Medulla oblongata (tissue), 1 donor: ENCODE measurements around the gene YEATS4.
"Not testable (repeated sequence)": the region's sequence is repeated elsewhere in the genome, so short reads cannot be mapped to it uniquely, and the experiment has no call there.

Experiments
- DNase-seq: peaks from one replicate; pipeline ENCODE4 v3.0.0-alpha.2; 2015; ENCODE audit errors: extremely low spot score

Gene YEATS4

DNA sequence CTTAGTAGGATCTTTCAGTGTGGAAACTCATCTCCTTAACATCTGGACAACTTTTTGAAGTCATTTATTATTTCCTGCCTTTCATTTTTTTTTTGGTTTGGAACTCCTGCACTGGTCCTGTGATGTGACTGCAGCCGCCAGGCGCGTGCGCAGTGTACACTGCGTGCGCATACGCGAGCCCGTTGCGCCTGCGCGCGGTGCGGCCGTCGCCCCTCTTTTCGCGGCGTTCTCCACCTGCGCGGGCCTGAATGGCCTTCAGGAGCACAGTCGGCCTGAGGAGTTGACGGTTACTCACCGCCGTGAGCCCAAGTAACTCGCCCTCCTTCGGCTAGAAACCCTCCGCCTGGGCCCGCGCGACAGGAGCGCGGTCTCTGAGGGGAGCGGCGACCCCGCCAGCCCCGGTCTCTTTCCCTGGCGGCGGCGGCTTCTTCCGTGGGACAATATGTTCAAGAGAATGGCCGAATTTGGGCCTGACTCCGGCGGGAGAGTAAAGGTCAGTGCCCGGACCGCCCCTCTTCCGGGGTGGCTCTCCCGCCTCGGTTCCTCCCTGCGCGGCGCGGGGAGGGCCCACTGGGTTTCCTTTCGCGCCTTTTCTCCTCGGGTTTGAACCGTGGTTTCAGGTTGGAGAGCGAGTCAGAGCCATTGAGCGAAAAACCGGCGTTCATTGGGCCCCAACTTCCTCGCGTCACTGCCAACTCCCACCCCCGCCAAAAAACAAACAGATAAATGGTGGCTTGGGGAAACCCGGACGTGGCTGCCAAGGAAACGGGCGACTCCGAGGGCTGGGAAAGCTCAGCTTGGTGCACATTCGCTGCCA lies at the start of gene YEATS4:
YEATS4 (plus strand) TSS at position 213 of the 817 bp plus-strand sequence; CDS start at position 443, 230 bp downstream.
- DNase-seq = peak; percentile 88

- no peak for DNase-seq
Measured at GRCh38 chr12:69313209-69313608, 46.3 kb upstream of the YEATS4 start.

- DNase-seq = not testable (repeated sequence)
Measured at GRCh38 chr12:69316784-69317183, 42.8 kb upstream of the YEATS4 start.

DNA sequence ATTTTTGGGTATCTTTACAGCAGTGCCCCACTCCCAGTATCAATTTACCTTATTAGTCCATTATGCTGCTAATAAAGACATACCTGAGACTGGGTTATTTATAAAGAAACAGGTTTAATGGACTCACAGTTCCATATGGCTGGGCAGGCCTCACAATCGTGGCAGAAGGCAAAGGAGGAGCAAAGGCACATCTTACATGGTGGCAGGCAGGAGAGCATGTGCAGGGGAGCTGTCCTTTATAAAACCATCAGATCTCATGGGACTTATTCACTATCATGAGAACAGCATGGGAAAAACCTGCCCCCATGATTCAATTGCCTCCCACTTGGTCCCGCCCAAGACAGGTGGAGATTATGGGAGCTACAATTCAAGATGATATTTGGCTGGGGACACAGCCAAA lies 42.3 kb upstream of the YEATS4 start:
- not testable (repeated sequence) for DNase-seq

DNA sequence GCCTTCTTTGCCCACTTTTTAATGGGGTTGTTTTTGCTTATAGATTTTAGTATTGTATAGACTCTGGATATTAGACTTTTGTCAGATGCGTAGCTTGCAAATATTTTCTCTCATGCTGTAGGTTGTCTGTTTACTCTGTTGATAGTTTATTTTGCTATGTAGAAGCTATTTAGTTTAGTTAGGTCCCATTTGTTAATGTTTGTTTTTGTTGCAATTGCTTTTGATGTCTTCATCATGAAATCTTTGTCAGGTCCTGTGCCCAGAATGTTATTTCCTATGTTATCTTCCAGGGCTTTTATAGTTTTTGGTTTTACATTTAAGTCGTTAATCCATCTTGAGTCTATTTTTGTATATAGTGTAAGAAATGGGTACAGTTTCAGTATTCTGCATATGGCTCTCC lies 41.3 kb upstream of the YEATS4 start:
- DNase-seq = no peak

- DNase-seq = no peak
Measured at GRCh38 chr12:69321351-69321750, 38.2 kb upstream of the YEATS4 start.

- DNase-seq = peak; percentile 18
Measured at GRCh38 chr12:69324797-69325466, 34.6 kb upstream of the YEATS4 start.

- no peak for DNase-seq
Measured at GRCh38 chr12:69328426-69328825, 31.1 kb upstream of the YEATS4 start.

- no peak for DNase-seq
Measured at GRCh38 chr12:69329669-69330428, 29.7 kb upstream of the YEATS4 start.

- peak; percentile 9 for DNase-seq
Measured at GRCh38 chr12:69330475-69331473, 28.8 kb upstream of the YEATS4 start.

DNA sequence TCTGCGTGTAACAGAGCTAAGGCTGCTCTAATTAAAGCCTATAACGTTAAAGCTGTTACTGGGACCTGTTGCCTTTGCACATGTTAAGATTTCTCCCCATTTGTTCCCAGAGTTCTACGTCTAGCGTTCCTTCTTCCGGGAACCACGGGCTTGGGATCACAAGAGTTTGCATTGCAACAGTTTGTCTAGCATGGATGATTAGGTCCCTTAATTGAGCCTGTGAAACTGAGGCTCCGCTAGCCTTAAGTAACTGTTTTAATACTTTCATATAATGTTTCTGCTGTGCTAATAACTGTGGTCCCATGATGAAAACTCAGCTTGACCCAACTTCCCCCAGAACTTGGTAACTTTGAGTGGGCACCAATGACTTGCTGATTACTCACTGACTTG lies 28.0 kb upstream of the YEATS4 start:
- peak; percentile 6 for DNase-seq

DNA sequence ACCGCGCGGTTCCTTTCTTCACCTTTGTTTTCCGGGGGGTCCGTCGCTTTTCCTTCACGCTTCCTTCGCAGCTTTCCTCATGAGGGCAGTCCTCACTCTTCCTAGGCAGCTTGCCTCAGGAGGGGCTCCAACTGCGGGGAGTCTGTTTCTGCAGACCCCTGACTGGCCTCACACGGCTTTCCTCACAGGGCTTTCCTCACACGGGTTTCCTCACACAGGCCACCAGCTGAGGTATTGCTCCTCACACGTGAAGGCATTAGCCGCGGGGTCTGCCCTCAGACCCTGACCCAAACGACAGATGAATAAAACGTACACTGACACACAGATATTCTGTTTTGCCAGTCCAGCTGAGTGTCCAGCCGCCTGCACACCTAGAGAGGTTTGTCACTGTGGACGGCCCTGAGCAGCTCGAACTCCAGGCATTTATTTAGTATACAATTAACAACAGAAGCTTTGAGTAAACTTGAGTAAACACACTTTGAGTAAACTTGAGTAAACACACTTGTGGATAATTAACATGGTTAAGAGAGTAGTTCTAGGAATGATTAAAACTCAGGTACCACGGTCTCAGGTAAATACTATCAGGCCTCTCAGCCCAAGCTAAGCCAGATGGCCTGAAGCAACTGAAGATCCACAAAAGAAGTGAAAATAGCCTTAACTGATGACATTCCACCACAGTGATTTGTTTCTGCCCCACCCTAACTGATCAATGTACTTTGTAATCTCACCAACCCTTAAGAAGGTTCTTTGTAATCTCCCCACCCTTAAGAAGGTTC lies 27.4 kb upstream of the YEATS4 start:
- DNase-seq = no peak

DNA sequence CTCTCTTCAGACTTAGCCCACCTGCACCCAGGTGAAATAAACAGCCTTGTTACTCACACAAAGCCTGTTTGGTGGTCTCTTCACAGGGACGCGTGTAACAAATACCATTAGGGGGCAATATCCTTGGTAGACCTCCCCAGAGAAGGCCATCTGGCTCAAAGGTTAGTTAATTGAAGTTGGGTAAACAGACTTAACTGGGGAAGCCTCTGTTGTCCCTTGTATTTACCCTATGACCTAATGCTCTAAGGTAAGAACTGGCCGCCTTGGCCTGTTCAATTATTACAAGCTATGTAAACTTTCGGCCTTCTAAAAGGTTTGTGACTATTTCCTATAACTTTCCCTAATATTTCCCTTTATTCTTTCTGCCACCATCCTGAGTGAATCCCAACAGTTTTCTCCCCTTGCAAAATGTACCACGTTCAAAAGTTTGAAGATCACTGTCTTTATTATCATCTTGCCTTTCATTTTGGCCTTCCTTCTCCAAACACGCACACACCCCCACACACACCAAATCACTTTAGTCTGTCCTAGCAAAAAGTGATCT lies 26.7 kb upstream of the YEATS4 start:
- DNase-seq = no peak

DNA sequence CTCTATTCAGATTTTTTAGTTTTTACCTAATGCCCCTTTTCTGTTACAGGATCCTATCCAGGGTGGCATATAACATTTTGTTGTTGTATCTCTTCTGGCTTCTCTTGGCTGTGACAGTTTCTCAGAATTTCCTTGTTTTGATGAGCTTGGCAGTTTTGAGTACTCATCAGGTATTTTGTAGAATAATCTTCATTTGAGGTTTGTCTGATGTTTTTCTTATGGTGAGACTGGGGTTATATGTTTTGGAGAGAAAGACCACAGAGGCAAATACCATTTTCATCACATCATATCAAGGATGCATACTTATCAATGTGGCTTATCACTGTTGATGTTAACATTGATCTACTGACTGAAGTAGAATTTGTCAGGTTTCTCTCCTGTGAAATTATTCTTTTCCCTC lies 25.4 kb upstream of the YEATS4 start:
- DNase-seq = no peak

- no peak for DNase-seq
Measured at GRCh38 chr12:69337311-69338090, 22.0 kb upstream of the YEATS4 start.

DNA sequence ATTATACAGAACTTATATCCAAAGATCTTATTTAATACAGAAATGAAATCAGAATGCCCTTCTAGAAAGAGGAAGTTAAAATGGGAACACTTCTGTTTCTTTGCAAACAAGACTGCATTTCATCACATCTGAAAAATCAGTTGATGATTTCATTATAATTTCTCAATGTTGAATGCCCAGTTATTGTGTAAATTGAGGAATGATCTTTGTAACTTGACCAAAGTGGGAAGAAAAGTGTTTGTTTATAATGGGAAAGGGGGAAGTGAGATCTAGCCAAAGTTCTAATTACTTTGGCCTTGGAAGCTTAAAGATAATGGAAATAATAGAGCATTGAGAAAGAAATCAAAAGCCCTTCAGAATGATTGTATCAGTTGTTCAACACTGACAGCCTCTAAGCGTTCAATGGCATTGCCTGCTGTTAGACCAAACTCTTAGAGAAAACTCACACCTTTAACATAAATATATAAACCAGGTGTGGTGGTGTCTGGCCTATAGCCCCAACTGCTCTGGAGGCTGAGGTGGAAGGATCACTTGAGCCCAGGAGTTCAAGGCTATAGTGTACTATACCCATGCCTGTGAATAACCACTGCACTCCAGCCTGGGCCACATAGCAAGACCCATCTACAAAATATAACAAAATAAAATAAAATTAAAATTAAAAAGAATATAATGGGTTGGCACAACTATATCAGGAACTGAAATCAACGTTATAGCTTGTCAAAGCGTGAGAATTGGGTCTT lies 21.3 kb upstream of the YEATS4 start:
- no peak for DNase-seq

GRCh38 chr12:69338936-69339335 lies 20.6 kb upstream of the YEATS4 start:
- DNase-seq = no peak

DNA sequence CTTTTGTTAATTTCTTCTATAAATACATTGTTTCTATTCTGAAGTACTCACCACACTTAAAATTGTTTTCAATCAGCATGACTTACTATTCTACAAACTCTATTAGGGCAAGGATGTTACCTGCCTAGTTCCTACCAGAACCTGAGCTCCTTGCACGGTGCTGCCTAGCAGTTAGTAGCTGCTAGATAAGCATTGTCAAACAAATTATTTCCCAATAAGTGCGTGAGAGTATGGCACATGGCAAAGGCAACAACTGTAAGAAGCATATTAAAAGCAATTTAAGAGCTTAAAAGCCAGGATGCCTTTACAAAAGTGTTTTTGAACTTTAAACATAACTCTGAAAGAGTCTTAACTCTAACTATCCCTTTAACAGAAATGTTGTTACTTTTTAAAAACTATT lies 19.5 kb upstream of the YEATS4 start:
- DNase-seq = no peak

DNA sequence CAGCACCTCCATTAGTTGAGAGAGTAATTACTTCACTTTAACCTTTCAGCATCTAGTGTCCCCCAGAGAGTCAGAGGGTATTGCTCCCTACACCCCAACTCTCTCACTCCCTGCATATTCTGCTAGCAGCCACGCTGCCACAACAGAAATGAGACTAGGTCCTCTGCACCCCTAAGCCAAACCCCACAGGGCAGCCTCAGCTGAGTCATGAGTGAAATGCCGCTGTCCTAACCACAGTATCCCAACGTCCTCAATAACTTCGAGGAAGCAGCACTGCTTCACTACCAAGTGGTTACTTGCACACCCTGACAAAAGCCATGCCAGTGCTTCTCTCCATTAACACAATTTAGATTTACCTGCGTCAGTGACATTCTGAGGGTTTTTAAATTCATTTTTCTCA lies 18.2 kb upstream of the YEATS4 start:
- no peak for DNase-seq
